HUES64 (cell line): ENCODE measurements around the gene TEDC1.

Source experiments
- H3K27ac ChIP-seq: 2 replicates; pipeline ENCODE4 v1.7.0; 2013; ENCODE audit warnings: low read depth, low read length, inconsistent platforms
- H3K27me3 ChIP-seq: 2 replicates; pipeline ENCODE4 v1.6.1; 2013; ENCODE audit warnings: mild to moderate bottlenecking, low read length; ENCODE audit not compliant: insufficient read depth
- H3K36me3 ChIP-seq: 2 replicates; pipeline ENCODE4 v1.6.1; 2013; ENCODE audit warnings: mild to moderate bottlenecking, low read length; ENCODE audit not compliant: insufficient read depth
- H3K4me1 ChIP-seq: 2 replicates; pipeline ENCODE4 v1.6.1; 2013; ENCODE audit warnings: mild to moderate bottlenecking, low read length, moderate library complexity; ENCODE audit not compliant: insufficient read depth
- H3K4me3 ChIP-seq: 2 replicates; pipeline ENCODE4 v1.5.1; 2013; ENCODE audit warnings: mild to moderate bottlenecking, low read length, moderate library complexity
- H3K9ac ChIP-seq: 2 replicates; pipeline ENCODE4 v1.6.1; 2013; ENCODE audit warnings: mild to moderate bottlenecking, low read depth, low read length
- H3K9me3 ChIP-seq: 2 replicates; pipeline ENCODE4 v1.6.1; 2013; ENCODE audit warnings: low read depth, low read length; ENCODE audit not compliant: insufficient read depth
- WGBS: fragments of 150-250, 120-280 bp; methylation state at CpG from one replicate; pipeline ENCODE4 v1.1.7; 2013; ENCODE audit warnings: missing lambda C conversion rate; 5-methylcytosine and 5-hydroxymethylcytosine counted together

The TEDC1 gene

GRCh38 chr14:105449276-105450122 is 41.5 kb upstream of the TEDC1 start:
- 96% methylated on average over 47 of the region's 47 CpGs for WGBS
- H3K36me3 ChIP-seq = peaks cover 62% of the 10 kb centered on the region

GRCh38 chr14:105450123-105450505 is 40.9 kb upstream of the TEDC1 start:
- 95% methylated on average over 22 of the region's 22 CpGs for WGBS
- Histone ChIP-seq H3K36me3 (peaks cover 68% of the 10 kb centered on the region), H3K4me1 (no peaks in the 10 kb centered on the region), H3K9me3 (no peaks in the 10 kb centered on the region), H3K9ac (no peak overlapping the region), H3K27ac (no peak overlapping the region), H3K4me3 (no peak overlapping the region), H3K27me3 (no peaks in the 10 kb centered on the region)

More at GRCh38 chr14:105449276-105450122, 41.5 kb upstream of the TEDC1 start:
- no peaks in the 10 kb centered on the region for H3K9me3 ChIP-seq
- no peaks in the 10 kb centered on the region for H3K27me3 ChIP-seq
- no peak overlapping the region for H3K27ac ChIP-seq
- H3K4me3 ChIP-seq = no peak overlapping the region
- H3K9ac ChIP-seq = no peak overlapping the region
- no peaks in the 10 kb centered on the region for H3K4me1 ChIP-seq

- H3K27me3 ChIP-seq = no peaks in the 10 kb centered on the region
- peaks cover 76% of the 10 kb centered on the region for H3K36me3 ChIP-seq
- WGBS = 95% methylated on average over 29 of the region's 29 CpGs
- no peak overlapping the region for H3K9ac ChIP-seq
- no peak overlapping the region for H3K27ac ChIP-seq
- no peaks in the 10 kb centered on the region for H3K4me1 ChIP-seq
- H3K9me3 ChIP-seq = no peaks in the 10 kb centered on the region
- H3K4me3 ChIP-seq = no peak overlapping the region
Measured at GRCh38 chr14:105450864-105451720, 40.0 kb upstream of the TEDC1 start.

- no peak overlapping the region for H3K4me3 ChIP-seq
- H3K27ac ChIP-seq = no peak overlapping the region
- peaks cover 85% of the 10 kb centered on the region for H3K36me3 ChIP-seq
- H3K9ac ChIP-seq = no peak overlapping the region
- H3K9me3 ChIP-seq = no peaks in the 10 kb centered on the region
- WGBS = 89% methylated on average over 14 of the region's 14 CpGs
- H3K27me3 ChIP-seq = no peaks in the 10 kb centered on the region
- no peaks in the 10 kb centered on the region for H3K4me1 ChIP-seq
Measured at GRCh38 chr14:105452963-105453362, 38.1 kb upstream of the TEDC1 start.

- Histone ChIP-seq H3K4me3 (no peak overlapping the region), H3K9ac (no peak overlapping the region), H3K4me1 (no peaks in the 10 kb centered on the region), H3K36me3 (peaks cover 92% of the 10 kb centered on the region), H3K9me3 (no peaks in the 10 kb centered on the region), H3K27me3 (no peaks in the 10 kb centered on the region), H3K27ac (no peak overlapping the region)
- WGBS = 92% methylated on average over 14 of the region's 14 CpGs
Measured at GRCh38 chr14:105453847-105454246, 37.2 kb upstream of the TEDC1 start.

- H3K4me3 ChIP-seq = no peak overlapping the region
- peaks cover 82% of the 10 kb centered on the region for H3K36me3 ChIP-seq
- no peak overlapping the region for H3K27ac ChIP-seq
- no peaks in the 10 kb centered on the region for H3K9me3 ChIP-seq
- 96% methylated on average over 22 of the region's 22 CpGs for WGBS
- H3K4me1 ChIP-seq = no peaks in the 10 kb centered on the region
- H3K27me3 ChIP-seq = no peaks in the 10 kb centered on the region
- H3K9ac ChIP-seq = no peak overlapping the region
Measured at GRCh38 chr14:105455086-105455640, 35.9 kb upstream of the TEDC1 start.

GRCh38 chr14:105455766-105456660 is 35.0 kb upstream of the TEDC1 start:
- Histone ChIP-seq H3K36me3 (peaks cover 82% of the 10 kb centered on the region), H3K4me1 (no peaks in the 10 kb centered on the region), H3K27me3 (no peaks in the 10 kb centered on the region), H3K4me3 (no peak overlapping the region), H3K27ac (no peak overlapping the region), H3K9me3 (no peaks in the 10 kb centered on the region), H3K9ac (no peak overlapping the region)
- 90% methylated on average over 22 of the region's 22 CpGs for WGBS

- Histone ChIP-seq H3K9ac (no peak overlapping the region), H3K4me1 (no peaks in the 10 kb centered on the region), H3K27me3 (no peaks in the 10 kb centered on the region), H3K36me3 (peaks cover 83% of the 10 kb centered on the region), H3K4me3 (no peak overlapping the region), H3K9me3 (no peaks in the 10 kb centered on the region), H3K27ac (no peak overlapping the region)
- 96% methylated on average over 22 of the region's 22 CpGs for WGBS
Measured at GRCh38 chr14:105456736-105457617, 34.1 kb upstream of the TEDC1 start.

- Histone ChIP-seq H3K9me3 (no peaks in the 10 kb centered on the region), H3K27me3 (no peaks in the 10 kb centered on the region), H3K4me3 (no peak overlapping the region), H3K27ac (no peak overlapping the region), H3K36me3 (peaks cover 81% of the 10 kb centered on the region), H3K9ac (no peak overlapping the region), H3K4me1 (no peaks in the 10 kb centered on the region)
- WGBS = 91% methylated on average over 18 of the region's 18 CpGs
Measured at GRCh38 chr14:105458010-105458409, 33.0 kb upstream of the TEDC1 start.

- H3K9ac ChIP-seq = no peak overlapping the region
- H3K27me3 ChIP-seq = no peaks in the 10 kb centered on the region
- H3K36me3 ChIP-seq = peaks cover 81% of the 10 kb centered on the region
- no peak overlapping the region for H3K27ac ChIP-seq
- no peaks in the 10 kb centered on the region for H3K9me3 ChIP-seq
- no peak overlapping the region for H3K4me3 ChIP-seq
- 89% methylated on average over 14 of the region's 14 CpGs for WGBS
- no peaks in the 10 kb centered on the region for H3K4me1 ChIP-seq
Measured at GRCh38 chr14:105458571-105458970, 32.5 kb upstream of the TEDC1 start.
